ENCODE measurements around the gene SLPI. TPM values are rescaled to one million over a fixed set of nuclear protein-coding genes. Genes with fewer than 3 reads are reported as not detected.

The SLPI gene
- total and polyA plus RNA-seq, 10 donors, result 2.9 to 26.9 (median 8.7) TPM

DNA sequence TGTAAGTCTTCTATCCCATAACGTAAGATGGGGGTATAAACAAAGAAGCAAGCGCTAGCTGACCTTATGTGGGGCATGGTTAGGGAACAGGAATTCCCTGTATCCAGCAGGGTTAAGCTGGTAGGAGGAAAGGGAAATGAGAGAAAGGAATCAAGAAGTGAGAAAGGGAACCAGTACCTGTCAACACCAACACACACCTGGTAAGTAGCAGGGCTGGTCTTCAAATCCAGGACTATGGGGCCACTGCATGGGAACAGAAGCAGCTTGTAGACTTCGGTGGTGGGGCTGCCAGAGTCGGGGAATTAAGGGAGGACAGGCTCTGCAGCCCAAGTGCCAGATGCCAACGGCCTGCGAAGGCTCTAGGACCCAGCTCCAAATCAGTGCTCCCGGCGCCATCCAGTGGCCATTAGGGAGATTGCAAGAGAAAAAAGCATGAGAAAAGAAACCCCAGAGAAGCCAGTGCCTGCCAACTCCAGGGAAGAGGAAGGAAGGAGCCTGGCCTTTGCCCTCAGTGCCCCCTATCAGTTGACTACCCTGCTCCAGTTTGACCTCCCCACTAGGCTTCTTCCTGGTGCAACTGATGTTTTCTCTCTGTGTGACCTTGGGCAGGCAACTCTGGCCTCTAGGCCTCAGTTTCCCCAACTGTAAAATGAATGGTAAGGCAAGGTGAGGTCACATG is 36.5 kb upstream of the SLPI start:
- TF ChIP-seq POLR2A (IDR thresholded peaks at IDR 0.05) (no peak), POLR2AphosphoS5 (IDR thresholded peaks at IDR 0.05) (no peak)
- TF ChIP-seq, protein P1, sequence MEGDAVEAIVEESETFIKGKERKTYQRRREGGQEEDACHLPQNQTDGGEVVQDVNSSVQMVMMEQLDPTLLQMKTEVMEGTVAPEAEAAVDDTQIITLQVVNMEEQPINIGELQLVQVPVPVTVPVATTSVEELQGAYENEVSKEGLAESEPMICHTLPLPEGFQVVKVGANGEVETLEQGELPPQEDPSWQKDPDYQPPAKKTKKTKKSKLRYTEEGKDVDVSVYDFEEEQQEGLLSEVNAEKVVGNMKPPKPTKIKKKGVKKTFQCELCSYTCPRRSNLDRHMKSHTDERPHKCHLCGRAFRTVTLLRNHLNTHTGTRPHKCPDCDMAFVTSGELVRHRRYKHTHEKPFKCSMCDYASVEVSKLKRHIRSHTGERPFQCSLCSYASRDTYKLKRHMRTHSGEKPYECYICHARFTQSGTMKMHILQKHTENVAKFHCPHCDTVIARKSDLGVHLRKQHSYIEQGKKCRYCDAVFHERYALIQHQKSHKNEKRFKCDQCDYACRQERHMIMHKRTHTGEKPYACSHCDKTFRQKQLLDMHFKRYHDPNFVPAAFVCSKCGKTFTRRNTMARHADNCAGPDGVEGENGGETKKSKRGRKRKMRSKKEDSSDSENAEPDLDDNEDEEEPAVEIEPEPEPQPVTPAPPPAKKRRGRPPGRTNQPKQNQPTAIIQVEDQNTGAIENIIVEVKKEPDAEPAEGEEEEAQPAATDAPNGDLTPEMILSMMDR (IDR thresholded peaks at IDR 0.05 in 8 of 11, conservative IDR thresholded peaks at IDR 0.05 in 3 of 11), result peak; percentile 61 to 92 (median 75)
- Histone ChIP-seq H3K36me3 (no peaks in the 10 kb centered on the region), H3K27ac (no peak overlapping the region), H3K4me3 (no peak overlapping the region), H3K27me3 (replicated peaks in 1 of 7) (peaks cover 0 to 45% (median 10%) of the 10 kb centered on the region in 7 donors), H3K4me1 (peaks cover 7 to 34% (median 26%) of the 10 kb centered on the region in 6 donors), H3K9me3 (no peaks in the 10 kb centered on the region)
- intact Hi-C loops (cut with DNase I; ENCODE audit: low total_unique reads), result no loop called here
- peak; percentile 89 for DNase-seq
- WGBS, 5 donors, result 20 to 26% (median 23%) methylated on average over 8 of the region's 8 CpGs

DNA sequence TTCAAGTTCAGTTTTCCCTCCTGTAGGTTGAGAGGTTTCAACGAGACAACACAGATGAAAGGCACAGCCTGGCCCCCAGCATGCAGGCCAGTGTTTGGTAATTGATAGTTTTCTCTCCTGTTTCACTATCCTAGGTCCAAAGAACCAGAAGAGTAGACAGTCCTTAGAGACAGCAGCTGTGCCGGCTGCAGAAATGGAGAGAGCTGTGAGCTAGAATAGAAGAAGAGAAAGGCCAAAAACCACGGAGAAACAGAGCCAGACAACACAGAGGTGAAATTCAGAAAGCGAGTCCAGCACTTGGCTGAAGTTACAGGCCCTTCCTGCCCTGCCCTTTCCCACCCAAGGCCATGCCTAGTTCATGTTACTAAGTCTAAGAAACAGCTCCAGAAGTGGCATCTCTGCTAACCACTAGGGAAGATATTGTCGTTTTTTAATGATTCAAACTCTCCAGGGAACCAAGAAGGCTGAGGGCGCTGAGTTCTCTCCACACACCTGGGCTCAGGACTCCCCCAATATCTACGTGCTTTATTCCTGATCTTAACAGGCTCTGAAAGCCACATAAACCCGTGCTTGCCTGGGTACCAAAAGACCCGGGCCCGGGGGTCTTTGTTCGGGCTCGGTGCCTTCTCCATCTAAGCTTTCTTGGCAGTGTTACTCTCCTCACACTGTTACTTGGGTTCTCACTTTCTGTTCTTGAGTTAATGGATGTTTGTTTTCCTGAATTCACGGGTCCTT is 35.7 kb upstream of the SLPI start:
- Histone ChIP-seq H3K36me3 (no peaks in the 10 kb centered on the region), H3K9me3 (no peaks in the 10 kb centered on the region), H3K4me3 (no peak overlapping the region), H3K27ac (no peak overlapping the region), H3K4me1 (peaks cover 7 to 34% (median 26%) of the 10 kb centered on the region in 6 donors), H3K27me3 (replicated peaks in 1 of 7) (peaks cover 0 to 38% (median 10%) of the 10 kb centered on the region in 7 donors)
- 73 to 82% (median 79%) methylated on average over 13 of the region's 13 CpGs for WGBS, 5 donors
- intact Hi-C loops (cut with DNase I; ENCODE audit: low total_unique reads), result no loop called here
- TF ChIP-seq POLR2A (IDR thresholded peaks at IDR 0.05), result no peak
- no peak for TF ChIP-seq POLR2AphosphoS5 (IDR thresholded peaks at IDR 0.05)
- TF ChIP-seq, protein P1 (IDR thresholded peaks at IDR 0.05 in 8 of 11, conservative IDR thresholded peaks at IDR 0.05 in 3 of 11), result no peak
- DNase-seq, result no peak

DNA sequence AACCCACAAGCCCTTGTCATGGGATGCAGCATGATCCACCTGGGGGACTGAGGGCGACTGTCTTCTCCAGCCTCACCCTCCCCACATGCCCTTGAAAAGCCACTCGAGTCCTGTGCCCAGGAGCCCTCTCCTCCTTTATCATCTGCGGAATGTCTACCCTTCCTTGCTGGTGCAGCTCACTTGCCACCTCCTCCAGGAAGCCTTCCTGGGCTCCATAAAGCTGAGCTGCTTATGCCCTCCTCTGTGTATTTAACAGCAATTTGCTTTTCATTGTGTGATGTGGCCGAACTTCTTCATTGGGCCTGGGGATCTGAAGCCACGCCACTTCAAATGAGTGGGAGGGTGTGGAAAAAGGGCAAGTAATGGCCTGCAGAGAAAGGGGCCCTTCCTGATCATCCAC is 34.5 kb upstream of the SLPI start:
- Histone ChIP-seq H3K4me3 (no peak overlapping the region), H3K27ac (no peak overlapping the region), H3K9me3 (no peaks in the 10 kb centered on the region), H3K36me3 (no peaks in the 10 kb centered on the region), H3K27me3 (replicated peaks in 1 of 7) (peaks cover 0 to 26% (median 8%) of the 10 kb centered on the region in 7 donors), H3K4me1 (peaks cover 6 to 29% (median 22%) of the 10 kb centered on the region in 6 donors)
- 73 to 91% (median 88%) methylated on average over 5 of the region's 5 CpGs for WGBS, 5 donors
- TF ChIP-seq POLR2A (IDR thresholded peaks at IDR 0.05), result no peak
- no peak for TF ChIP-seq POLR2AphosphoS5 (IDR thresholded peaks at IDR 0.05)
- TF ChIP-seq, protein P1 (IDR thresholded peaks at IDR 0.05 in 8 of 11, conservative IDR thresholded peaks at IDR 0.05 in 3 of 11), result no peak
- intact Hi-C loops (cut with DNase I; ENCODE audit: low total_unique reads), result no loop called here
- no peak for DNase-seq

DNA sequence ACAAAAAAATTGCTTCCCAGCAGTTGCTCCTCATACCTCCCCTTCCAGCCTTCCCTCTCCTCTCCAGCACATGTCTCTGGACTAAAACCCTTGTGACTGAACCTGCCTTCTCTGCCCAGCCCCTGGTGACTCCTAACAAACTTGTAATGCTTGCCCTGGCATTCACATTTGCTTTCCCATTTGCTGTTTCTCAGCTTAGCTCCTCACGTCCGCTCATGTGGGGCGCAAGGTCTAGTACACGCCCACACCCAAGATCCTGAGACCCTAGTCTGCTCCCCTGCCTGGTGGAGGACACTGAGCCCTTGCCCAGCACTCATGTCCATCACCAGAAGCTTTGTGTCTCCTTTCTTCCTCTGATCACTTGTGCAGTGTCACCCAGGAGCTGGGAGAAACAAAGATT is 34.0 kb upstream of the SLPI start:
- Histone ChIP-seq H3K4me1 (peaks cover 3 to 25% (median 17%) of the 10 kb centered on the region in 6 donors), H3K27ac (no peak overlapping the region), H3K9me3 (no peaks in the 10 kb centered on the region), H3K4me3 (no peak overlapping the region), H3K36me3 (no peaks in the 10 kb centered on the region), H3K27me3 (replicated peaks in 1 of 7) (peaks cover 0 to 26% (median 6%) of the 10 kb centered on the region in 7 donors)
- no peak for DNase-seq
- TF ChIP-seq, protein P1 (IDR thresholded peaks at IDR 0.05 in 8 of 11, conservative IDR thresholded peaks at IDR 0.05 in 3 of 11), result no peak
- TF ChIP-seq POLR2A (IDR thresholded peaks at IDR 0.05) (no peak), POLR2AphosphoS5 (IDR thresholded peaks at IDR 0.05) (no peak)
- intact Hi-C loops (cut with DNase I; ENCODE audit: low total_unique reads), result no loop called here
- 73 to 87% (median 82%) methylated on average over 4 of the region's 4 CpGs for WGBS, 5 donors

Measured in spleen (tissue), 11 donors.